ENCODE results near the gene SNAPIN. TPM values are rescaled to one million over a fixed set of nuclear protein-coding genes. Genes with fewer than 3 reads are reported as not detected.
A peak's percentile ranks its signal among the peaks of the same experiment; 100 is the strongest.
"Not testable (repeated sequence)": the region's sequence is repeated elsewhere in the genome, so short reads cannot be mapped to it uniquely, and the experiment has no call there.

The SNAPIN gene
- total and polyA plus RNA-seq, 8 donors, result 7.5 to 27.3 (median 12.5) TPM

DNA sequence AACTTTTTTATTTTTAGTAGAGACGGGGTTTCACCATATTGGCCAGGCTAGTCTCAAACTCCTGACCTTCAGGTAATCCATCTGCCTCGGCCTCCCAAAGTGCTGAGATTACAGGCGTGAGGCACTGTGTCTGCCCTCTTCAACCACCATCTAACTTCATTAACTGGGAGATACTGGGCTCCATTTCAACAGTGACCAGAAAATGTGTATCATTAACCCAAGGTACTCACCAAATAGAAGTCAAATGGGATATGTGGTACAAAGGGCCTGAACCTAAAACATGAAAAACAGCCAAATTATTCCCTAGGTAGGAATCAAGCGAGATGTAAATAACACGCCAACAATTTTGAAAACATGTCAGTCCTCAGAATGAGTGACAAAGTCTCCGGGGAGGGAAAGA lies 11.1 kb downstream of the SNAPIN start:
- Histone ChIP-seq H3K4me3 (peak overlapping the region in 3 of 4 donors; percentile 52 to 88 (median 85)), H3K27ac (no peak overlapping the region), H3K27me3 (no peaks in the 10 kb centered on the region), H3K4me1 (peaks cover 10 to 20% (median 19%) of the 10 kb centered on the region in 3 donors), H3K9me3 (no peaks in the 10 kb centered on the region), H3K36me3 (peaks cover 4 to 42% (median 32%) of the 10 kb centered on the region in 3 donors)
- no peak for DNase-seq
- WGBS, 2 donors, result 50 to 75% methylated on average over 6 of the region's 6 CpGs
- intact Hi-C loops (cut with DNase I), result no loop called here
- TF ChIP-seq, protein P1, sequence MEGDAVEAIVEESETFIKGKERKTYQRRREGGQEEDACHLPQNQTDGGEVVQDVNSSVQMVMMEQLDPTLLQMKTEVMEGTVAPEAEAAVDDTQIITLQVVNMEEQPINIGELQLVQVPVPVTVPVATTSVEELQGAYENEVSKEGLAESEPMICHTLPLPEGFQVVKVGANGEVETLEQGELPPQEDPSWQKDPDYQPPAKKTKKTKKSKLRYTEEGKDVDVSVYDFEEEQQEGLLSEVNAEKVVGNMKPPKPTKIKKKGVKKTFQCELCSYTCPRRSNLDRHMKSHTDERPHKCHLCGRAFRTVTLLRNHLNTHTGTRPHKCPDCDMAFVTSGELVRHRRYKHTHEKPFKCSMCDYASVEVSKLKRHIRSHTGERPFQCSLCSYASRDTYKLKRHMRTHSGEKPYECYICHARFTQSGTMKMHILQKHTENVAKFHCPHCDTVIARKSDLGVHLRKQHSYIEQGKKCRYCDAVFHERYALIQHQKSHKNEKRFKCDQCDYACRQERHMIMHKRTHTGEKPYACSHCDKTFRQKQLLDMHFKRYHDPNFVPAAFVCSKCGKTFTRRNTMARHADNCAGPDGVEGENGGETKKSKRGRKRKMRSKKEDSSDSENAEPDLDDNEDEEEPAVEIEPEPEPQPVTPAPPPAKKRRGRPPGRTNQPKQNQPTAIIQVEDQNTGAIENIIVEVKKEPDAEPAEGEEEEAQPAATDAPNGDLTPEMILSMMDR (IDR thresholded peaks at IDR 0.05), result no peak
- no peak for ATAC-seq
- FAIRE-seq, result no peak

DNA sequence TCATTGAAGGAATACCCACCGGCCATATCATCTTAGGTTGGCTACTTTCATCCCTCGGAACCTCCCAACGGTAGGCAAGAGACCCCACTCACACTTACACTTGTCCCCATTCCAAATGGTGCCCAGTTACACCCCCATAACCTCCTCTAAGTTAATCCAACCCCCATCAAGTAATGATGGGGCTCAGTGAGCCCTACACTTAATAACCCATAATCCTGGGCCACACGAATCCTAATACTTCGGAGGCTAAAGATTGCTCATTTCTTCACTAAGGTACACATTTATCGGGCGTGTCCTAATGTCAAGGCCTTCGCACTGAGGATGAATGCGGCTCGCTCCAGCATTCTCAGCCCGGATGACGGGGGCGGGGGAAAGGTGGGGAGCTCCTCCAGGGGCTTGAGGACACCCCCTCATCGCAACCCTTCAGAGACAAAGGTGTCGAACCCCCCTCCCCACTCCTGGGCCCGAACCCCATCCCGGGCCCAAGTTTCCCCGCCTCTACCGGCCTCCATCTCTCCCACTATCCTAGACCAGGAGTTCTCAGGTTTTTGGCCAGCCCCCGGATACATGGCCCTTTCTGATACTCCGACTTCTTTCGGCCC lies 11.9 kb downstream of the SNAPIN start:
- WGBS, 2 donors, result 1% methylated on average over 22 of the region's 22 CpGs
- TF ChIP-seq, protein P1 (IDR thresholded peaks at IDR 0.05), result no peak
- no peaks in the 10 kb centered on the region for H3K9me3 ChIP-seq
- peak overlapping the region; percentile 52 to 88 (median 78) for H3K4me3 ChIP-seq
- peaks cover 10 to 20% (median 19%) of the 10 kb centered on the region in 3 donors for H3K4me1 ChIP-seq
- DNase-seq (peak in 1 of 6 donors; percentile 65), ATAC-seq (peak; percentile 6 to 23 (median 20)), FAIRE-seq (no peak)
- intact Hi-C loops (cut with DNase I), result no loop called here
- H3K27ac ChIP-seq, result peak overlapping the region; percentile 32 to 80 (median 50)
- H3K27me3 ChIP-seq, result no peaks in the 10 kb centered on the region
- peaks cover 4 to 35% (median 27%) of the 10 kb centered on the region in 3 donors for H3K36me3 ChIP-seq

DNA sequence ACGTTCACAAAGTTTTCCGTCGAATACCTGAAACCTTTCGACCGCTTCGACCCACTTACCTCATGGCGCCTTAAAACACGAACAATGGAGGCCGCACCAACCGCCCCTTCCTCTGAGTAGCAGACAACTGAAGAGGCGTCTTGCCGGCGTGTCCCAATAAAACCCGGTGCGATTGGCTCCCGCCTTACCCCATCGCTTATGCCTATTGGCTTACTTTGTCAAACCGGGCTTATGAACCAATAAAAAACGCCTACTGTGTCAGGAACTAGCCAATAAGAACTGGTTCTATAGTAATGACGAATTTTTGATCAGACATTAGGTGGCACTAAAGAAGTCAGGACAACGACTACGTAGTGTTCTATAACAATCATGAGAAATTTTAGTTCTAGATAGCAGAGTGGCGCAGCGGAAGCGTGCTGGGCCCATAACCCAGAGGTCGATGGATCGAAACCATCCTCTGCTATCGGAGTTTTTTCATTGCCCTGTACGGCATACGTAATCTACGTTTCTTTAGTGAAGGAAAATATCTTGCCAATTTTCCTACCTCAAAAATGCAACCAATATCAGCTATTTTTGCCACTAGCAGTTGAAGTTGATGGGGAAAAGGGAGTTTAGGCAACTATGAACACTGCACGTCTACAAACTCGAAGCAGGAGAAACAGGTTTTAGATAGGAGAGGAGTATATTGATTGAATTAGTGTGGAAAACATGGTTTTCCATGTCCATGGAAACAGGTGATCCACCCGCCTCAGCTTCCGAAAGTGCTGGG lies 12.5 kb downstream of the SNAPIN start, which contains the start of gene ILF2:
TSS of gene ILF2 (minus strand) at position 135 of the 769 bp plus-strand sequence. CDS start at position 64, 71 bp downstream.
- Histone ChIP-seq H3K9me3 (no peaks in the 10 kb centered on the region), H3K36me3 (peaks cover 4 to 28% (median 22%) of the 10 kb centered on the region in 3 donors), H3K4me1 (peaks cover 10 to 20% (median 19%) of the 10 kb centered on the region in 3 donors), H3K27ac (peak within 1 kb of the TSS; percentile 78 to 93 (median 88)), H3K27me3 (no peaks in the 10 kb centered on the region), H3K4me3 (peak within 1 kb of the TSS; percentile 52 to 88 (median 78))
- FAIRE-seq (peak; percentile 98), ATAC-seq (peak; percentile 90 to 96 (median 92)), DNase-seq (peak; percentile 94 to 98 (median 97))
- WGBS, 2 donors, result 0 to 1% methylated on average over 35 of the region's 35 CpGs
- TF ChIP-seq, protein P1 (IDR thresholded peaks at IDR 0.05), result no peak
- intact Hi-C loops (cut with DNase I), result no loop called here

DNA sequence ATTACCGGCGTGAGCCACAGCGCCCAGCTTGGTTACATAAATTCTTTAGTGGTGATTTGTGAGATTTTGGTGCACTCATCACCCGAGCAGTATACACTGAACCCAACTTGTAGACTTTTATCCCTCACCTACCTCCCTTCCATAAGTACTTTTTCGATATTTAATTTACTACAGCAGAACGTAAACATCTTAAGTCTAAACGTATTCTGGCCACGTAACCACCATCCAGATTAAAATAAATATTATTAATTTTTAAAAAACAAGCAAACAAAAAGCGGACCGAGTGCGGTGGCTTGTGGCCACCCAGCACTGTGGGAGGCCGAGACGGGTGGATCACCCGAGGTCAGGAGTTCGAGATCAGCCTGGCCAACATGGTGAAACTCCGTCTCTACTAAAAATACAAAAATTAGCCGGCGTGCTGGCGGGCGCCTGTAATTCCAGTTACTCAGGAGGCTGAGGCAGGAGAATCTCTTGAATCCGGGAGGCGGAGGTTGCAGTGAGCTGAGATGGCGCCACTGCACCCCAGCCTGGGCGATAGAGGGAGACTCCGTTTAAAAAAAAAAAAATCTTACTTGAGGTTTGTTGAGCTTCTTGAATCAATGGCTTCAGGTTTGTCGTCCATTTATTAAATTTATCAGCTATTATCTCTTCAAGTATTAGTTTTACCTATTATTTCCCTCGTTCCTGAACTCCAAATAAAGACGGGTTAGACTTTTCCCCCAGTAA lies 13.3 kb downstream of the SNAPIN start:
- peaks cover 10 to 20% (median 19%) of the 10 kb centered on the region in 3 donors for H3K4me1 ChIP-seq
- H3K27ac ChIP-seq, result peak overlapping the region; percentile 78 to 93 (median 88)
- H3K36me3 ChIP-seq, result peaks cover 4 to 20% (median 17%) of the 10 kb centered on the region in 3 donors
- WGBS, 2 donors, result 5 to 8% methylated on average over 28 of the region's 28 CpGs
- DNase-seq (peak in 2 of 6 donors; percentile 51 to 57), ATAC-seq (peak; percentile 6 to 26 (median 24))
- H3K27me3 ChIP-seq; H3K9me3 ChIP-seq; FAIRE-seq; intact Hi-C loops (cut with DNase I): not testable (repeated sequence)
- H3K4me3 ChIP-seq, result peak overlapping the region; percentile 11 to 49 (median 38)

DNA sequence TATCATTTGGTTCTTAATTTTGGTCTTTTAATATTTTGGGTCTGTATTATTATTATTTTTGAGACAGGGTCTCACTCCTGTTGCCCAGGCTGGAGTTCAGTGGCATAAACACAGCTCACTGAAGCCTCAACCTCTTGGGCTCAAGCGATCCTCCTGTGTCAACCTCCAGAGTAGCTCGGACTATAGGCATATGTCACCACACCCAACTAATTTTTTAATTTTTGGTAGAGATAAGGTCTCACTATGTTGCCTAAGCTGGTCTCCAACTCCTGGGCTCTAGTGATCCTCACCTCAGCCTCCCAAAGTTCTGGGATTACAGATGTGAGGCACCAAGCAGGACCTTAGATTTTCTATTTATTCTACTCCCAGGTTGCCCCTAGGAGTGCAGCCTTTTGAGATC lies 15.0 kb downstream of the SNAPIN start:
- FAIRE-seq (no peak), ATAC-seq (no peak), DNase-seq (no peak)
- peaks cover 0 to 6% (median 0%) of the 10 kb centered on the region in 3 donors for H3K36me3 ChIP-seq
- no peaks in the 10 kb centered on the region for H3K9me3 ChIP-seq
- H3K4me3 ChIP-seq, result no peak overlapping the region
- no peak overlapping the region for H3K27ac ChIP-seq
- peaks cover 10 to 22% (median 22%) of the 10 kb centered on the region in 3 donors for H3K4me1 ChIP-seq
- TF ChIP-seq, protein P1 (IDR thresholded peaks at IDR 0.05), result no peak
- intact Hi-C loops (cut with DNase I), result no loop called here
- H3K27me3 ChIP-seq, result no peaks in the 10 kb centered on the region
- 94% methylated on average over 2 of the region's 2 CpGs for WGBS, 2 donors

Measured in pancreas (tissue), 10 donors.